HG03060 (cell line): Measurements from ENCODE around the gene DMC1.
"Not testable (repeated sequence)": the region's sequence is repeated elsewhere in the genome, so short reads cannot be mapped to it uniquely, and the experiment has no call there.

Experiments
- ATAC-seq: cut with Tn5 transposase; IDR thresholded peaks from one replicate; pipeline ENCODE4 v1.9.1; 2021; ENCODE audit warnings: low read depth, moderate number of reproducible peaks; ENCODE audit not compliant: unreplicated experiment

The DMC1 gene

GRCh38 chr22:38474003-38474607 is 95.9 kb downstream of the DMC1 start:
- no peak for ATAC-seq

GRCh38 chr22:38471237-38471636 is 98.7 kb downstream of the DMC1 start:
- ATAC-seq = no peak

- ATAC-seq = not testable (repeated sequence)
Measured at GRCh38 chr22:38470179-38470578, 99.8 kb downstream of the DMC1 start.

DNA sequence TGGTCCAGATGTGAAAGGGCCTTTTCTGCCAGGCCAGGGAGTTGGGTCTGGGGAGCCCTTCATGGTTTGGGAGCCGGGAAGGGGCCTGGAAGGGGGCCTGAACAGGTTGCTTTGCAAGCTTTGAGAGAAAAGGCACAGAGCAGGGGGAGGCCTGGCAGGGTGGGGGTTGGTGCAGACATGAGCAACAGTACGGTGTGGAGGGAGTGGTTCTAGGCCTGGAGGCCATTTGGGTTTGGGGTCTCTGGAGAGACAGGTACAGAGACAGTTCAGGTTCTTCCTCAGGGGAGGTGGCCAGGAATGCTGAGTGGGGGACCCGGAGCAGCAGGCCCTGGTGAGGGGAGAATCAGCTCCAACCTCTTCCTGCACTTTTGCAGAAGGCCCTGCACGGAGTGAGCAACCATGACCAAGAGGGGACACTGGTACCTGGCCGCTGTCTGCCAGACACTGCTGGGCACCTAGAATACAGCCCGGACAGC is 100.6 kb downstream of the DMC1 start:
- ATAC-seq = no peak
